Placental pericyte (primary cell): ENCODE data around the gene GPHN. TPM values are rescaled to one million over a fixed set of nuclear protein-coding genes. Genes with fewer than 3 reads are reported as not detected.

ENCODE experiments used
- total RNA-seq: library from RNA; depleted of rRNA; stranded (reverse); fragments of >200 nt; gene quantifications from 2 replicates; pipeline ENCODE4 v1.2.3, GENCODE V29; 2012

Gene GPHN
- 2.6 and 6.2 TPM in 2 replicates for total RNA-seq

GRCh38 chr14:66507722-66508546 lies at the start of gene GPHN:
TSS of gene GPHN (plus strand) at chr14:66508147.

GRCh38 chr14:66485910-66486421 lies 22.0 kb upstream of the GPHN start, which contains the start of gene CCDC196:
TSS of gene CCDC196 (plus strand) at chr14:66486371. CDS start at chr14:66486503, 132 bp downstream.

Other genes with a start within 250 kb of the GPHN start
- gene CCDC196, start 21.8 kb upstream of the GPHN start, total RNA-seq, result not detected in 2 replicates